Ishikawa (cell line): ENCODE measurements around the gene YPEL2.

Experiments used
- CEBPB ChIP-seq: IDR thresholded peaks from 2 replicates; pipeline ENCODE4 v1.6.1; 2012
- CREB1 ChIP-seq: IDR thresholded peaks from 2 replicates; pipeline ENCODE4 v1.6.1; 2012; ENCODE audit warnings: low read depth
- EGR1 ChIP-seq: IDR thresholded peaks from 2 replicates; pipeline ENCODE4 v1.6.1; 2012
- EP300 ChIP-seq: IDR thresholded peaks from 2 replicates; pipeline ENCODE4 v1.6.1; 2012; ENCODE audit warnings: borderline replicate concordance
- FOXM1 ChIP-seq: IDR thresholded peaks from 2 replicates; pipeline ENCODE4 v1.6.1; 2012; ENCODE audit warnings: low read depth, borderline replicate concordance
- NFIC ChIP-seq: IDR thresholded peaks from 2 replicates; pipeline ENCODE4 v1.6.1; 2012
- RAD21 ChIP-seq: IDR thresholded peaks from 2 replicates; pipeline ENCODE4 v1.6.1; 2012; ENCODE audit warnings: low read depth
- TAF1 ChIP-seq: IDR thresholded peaks from 2 replicates; pipeline ENCODE4 v1.6.1; 2012; ENCODE audit warnings: low read depth, mild to moderate bottlenecking
- TCF12 ChIP-seq: IDR thresholded peaks from 2 replicates; pipeline ENCODE4 v1.6.1; 2012; ENCODE audit warnings: low read depth
- TEAD4 ChIP-seq: IDR thresholded peaks from 2 replicates; pipeline ENCODE4 v1.6.1; 2012
- YY1 ChIP-seq: IDR thresholded peaks from 2 replicates; pipeline ENCODE4 v1.6.1; 2012; ENCODE audit warnings: low read depth
- ZBTB7A ChIP-seq: IDR thresholded peaks from 2 replicates; pipeline ENCODE4 v1.6.1; 2012; ENCODE audit warnings: low read depth
- TF ChIP-seq, protein P1 (sequence below): IDR thresholded peaks from 2 replicates; pipeline ENCODE4 v1.6.1; 2012
- TF ChIP-seq, protein P2 (sequence below): IDR thresholded peaks from 2 replicates; pipeline ENCODE4 v1.6.1; 2012
- TF ChIP-seq, protein P3 (sequence below): IDR thresholded peaks from 2 replicates; pipeline ENCODE4 v1.6.1; 2012; ENCODE audit warnings: low read depth, mild to moderate bottlenecking

Gene YPEL2

DNA sequence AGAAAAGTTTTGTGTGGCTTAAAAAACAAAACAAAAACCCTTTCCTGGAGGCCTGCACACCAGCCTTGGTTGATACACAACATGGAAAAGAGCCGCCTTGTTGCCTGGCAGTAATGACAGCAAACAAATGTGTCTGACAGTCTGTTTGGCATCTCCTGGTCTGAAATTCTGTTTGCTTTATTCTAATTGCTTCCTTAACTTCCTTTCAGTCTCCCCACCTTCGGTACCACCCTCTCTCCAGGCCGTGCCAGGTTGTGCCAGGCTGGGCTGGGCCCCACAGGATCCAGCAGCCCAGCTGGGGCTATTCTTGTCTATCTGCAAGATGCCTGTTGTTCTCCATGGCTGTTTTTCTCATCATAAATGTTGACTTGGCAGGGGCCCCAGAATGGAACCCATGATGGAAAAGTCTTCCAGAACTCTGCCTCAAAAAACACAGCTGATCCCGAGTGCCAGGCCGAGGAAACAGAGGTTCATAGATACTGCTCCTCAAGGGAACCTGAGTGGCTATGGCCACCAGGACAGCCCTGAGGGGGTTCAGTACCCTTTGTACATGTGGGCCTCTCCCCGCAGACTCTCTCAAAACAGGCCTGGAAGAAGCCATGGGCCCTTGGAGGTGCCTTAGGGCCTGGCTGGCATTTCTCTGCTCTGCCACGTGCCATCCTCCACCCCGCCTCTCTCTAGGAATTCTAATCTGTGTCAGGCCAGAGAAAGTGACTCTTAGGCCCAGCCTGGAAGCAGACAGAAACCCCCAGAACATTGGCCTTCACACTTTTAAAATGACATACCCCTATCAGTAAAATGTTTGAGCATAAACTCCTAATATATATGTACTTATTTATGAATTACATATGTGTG is 50.5 kb downstream of the YPEL2 start:
- TF ChIP-seq TCF12, result no peak
- no peak for TF ChIP-seq EP300
- no peak for TF ChIP-seq TAF1
- TF ChIP-seq, protein P1, sequence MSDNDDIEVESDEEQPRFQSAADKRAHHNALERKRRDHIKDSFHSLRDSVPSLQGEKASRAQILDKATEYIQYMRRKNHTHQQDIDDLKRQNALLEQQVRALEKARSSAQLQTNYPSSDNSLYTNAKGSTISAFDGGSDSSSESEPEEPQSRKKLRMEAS, result no peak
- no peak for TF ChIP-seq CREB1
- TF ChIP-seq, protein P2, sequence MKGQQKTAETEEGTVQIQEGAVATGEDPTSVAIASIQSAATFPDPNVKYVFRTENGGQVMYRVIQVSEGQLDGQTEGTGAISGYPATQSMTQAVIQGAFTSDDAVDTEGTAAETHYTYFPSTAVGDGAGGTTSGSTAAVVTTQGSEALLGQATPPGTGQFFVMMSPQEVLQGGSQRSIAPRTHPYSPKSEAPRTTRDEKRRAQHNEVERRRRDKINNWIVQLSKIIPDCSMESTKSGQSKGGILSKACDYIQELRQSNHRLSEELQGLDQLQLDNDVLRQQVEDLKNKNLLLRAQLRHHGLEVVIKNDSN, result no peak
- TF ChIP-seq, protein P3, sequence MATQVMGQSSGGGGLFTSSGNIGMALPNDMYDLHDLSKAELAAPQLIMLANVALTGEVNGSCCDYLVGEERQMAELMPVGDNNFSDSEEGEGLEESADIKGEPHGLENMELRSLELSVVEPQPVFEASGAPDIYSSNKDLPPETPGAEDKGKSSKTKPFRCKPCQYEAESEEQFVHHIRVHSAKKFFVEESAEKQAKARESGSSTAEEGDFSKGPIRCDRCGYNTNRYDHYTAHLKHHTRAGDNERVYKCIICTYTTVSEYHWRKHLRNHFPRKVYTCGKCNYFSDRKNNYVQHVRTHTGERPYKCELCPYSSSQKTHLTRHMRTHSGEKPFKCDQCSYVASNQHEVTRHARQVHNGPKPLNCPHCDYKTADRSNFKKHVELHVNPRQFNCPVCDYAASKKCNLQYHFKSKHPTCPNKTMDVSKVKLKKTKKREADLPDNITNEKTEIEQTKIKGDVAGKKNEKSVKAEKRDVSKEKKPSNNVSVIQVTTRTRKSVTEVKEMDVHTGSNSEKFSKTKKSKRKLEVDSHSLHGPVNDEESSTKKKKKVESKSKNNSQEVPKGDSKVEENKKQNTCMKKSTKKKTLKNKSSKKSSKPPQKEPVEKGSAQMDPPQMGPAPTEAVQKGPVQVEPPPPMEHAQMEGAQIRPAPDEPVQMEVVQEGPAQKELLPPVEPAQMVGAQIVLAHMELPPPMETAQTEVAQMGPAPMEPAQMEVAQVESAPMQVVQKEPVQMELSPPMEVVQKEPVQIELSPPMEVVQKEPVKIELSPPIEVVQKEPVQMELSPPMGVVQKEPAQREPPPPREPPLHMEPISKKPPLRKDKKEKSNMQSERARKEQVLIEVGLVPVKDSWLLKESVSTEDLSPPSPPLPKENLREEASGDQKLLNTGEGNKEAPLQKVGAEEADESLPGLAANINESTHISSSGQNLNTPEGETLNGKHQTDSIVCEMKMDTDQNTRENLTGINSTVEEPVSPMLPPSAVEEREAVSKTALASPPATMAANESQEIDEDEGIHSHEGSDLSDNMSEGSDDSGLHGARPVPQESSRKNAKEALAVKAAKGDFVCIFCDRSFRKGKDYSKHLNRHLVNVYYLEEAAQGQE, result no peak
- TF ChIP-seq NFIC, result no peak
- TF ChIP-seq ZBTB7A, result no peak
- TF ChIP-seq TEAD4, result no peak
- no peak for TF ChIP-seq EGR1
- no peak for TF ChIP-seq YY1
- no peak for TF ChIP-seq CEBPB
- no peak for TF ChIP-seq FOXM1
- TF ChIP-seq RAD21, result no peak

DNA sequence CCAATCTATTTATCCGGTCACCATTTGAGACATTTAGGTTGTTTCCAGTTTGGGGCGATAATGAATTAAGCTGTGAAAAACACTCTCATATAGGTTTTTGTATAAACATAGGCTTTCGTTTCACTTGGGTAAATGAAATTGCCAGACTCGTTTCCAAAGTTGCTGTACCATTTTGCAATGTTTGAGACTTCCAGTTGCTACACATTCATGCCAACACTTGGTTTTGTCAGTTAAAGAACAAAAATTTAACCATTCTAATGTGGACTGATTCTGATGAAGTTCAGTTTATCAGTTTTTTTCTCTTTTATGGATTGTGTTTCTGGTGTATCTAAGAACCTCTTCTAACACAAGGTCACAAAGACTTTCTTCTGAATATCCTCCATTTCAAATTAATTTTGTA is 52.4 kb downstream of the YPEL2 start:
- TF ChIP-seq TAF1 (no peak), TEAD4 (no peak), FOXM1 (no peak), ZBTB7A (no peak)
- TF ChIP-seq, protein P1, result no peak

DNA sequence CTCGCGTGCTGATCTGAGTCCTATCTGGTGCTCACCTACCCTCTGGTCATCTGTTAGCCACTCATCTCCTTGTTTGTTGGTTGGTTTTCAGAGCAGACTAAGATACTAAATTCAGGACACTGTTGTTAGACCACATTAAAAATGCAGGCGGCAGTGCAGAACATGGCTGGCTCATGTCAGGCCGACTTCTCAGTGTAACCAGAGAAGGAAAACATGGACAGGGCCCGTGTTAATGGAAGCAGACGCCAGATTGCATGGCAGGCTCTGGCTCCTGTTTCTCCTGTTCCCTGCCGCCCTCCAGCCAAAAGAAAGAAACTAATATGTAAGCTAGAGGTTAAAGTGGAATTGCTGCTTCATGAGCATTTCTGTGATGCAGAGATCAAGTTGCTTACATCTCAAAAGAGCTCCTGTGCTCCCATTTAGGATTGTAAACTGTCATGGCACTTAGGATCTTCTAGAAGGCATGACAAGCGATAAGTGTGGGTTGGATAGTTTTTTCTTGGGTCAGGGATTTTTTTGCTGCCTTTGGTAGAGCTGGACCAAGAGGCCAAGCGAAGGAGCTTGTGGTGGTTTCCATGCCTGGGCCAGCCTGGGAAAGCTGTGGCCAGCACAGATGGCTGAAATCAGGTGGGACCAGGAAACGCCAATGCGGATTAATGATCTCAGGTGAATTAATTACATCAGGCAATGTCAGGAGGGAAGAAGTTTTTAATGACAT is 56.1 kb downstream of the YPEL2 start:
- no peak for TF ChIP-seq CREB1
- no peak for TF ChIP-seq RAD21
- TF ChIP-seq NFIC, result no peak
- TF ChIP-seq YY1, result no peak
- TF ChIP-seq, protein P3, result no peak
- TF ChIP-seq TCF12, result no peak
- no peak for TF ChIP-seq TEAD4
- TF ChIP-seq ZBTB7A, result no peak
- TF ChIP-seq EGR1, result no peak
- TF ChIP-seq, protein P2, result no peak
- no peak for TF ChIP-seq EP300
- TF ChIP-seq, protein P1, result no peak
- no peak for TF ChIP-seq FOXM1
- TF ChIP-seq TAF1, result no peak
- TF ChIP-seq CEBPB, result no peak

DNA sequence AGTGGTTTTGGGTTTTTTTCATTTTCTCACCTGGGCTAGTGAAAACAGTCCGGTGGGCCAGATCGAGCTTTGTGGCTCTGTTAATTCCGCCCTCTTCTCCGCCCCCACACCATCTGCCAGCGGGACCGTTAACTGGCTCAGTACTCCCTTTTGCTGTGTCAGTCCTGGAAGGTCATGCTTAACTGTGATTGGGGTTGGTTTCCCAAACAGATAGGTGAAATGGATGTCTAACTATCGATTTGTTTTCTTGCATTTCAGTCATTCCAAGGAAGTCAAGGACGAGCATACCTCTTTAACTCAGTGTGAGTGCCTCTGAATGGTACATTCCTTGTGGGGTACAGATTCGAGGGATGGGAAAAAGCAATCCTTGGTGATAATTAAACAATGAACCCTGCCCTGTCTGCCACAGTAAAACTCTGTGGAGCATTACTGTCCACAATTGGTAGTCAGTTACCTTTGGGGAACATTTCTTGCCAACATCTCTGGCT is 56.7 kb downstream of the YPEL2 start:
- TF ChIP-seq RAD21 (no peak), EP300 (no peak), EGR1 (no peak), ZBTB7A (no peak), NFIC (no peak), CREB1 (no peak), FOXM1 (no peak), TAF1 (no peak)
- TF ChIP-seq, protein P1, result no peak
- TF ChIP-seq, protein P3, result no peak
- TF ChIP-seq, protein P2, result no peak
